ENCODE measurements around the gene LINC01488.

GRCh38 chr11:69450064-69450856 lies 31.2 kb upstream of the LINC01488 start:
- TF ChIP-seq CTCF (conservative IDR thresholded peaks at IDR 0.05) (no peak), ZFX (IDR thresholded peaks at IDR 0.05) (no peak)
